PFSK-1 (cell line): ENCODE measurements around the gene BRCA2.

Experiments used
- POLR2AphosphoS5 ChIP-seq: IDR thresholded peaks from 2 replicates; pipeline ENCODE4 v1.6.1; 2012; ENCODE audit warnings: low read depth, mild to moderate bottlenecking, control low read depth, low read length, moderate library complexity
- TF ChIP-seq, protein P1 (sequence below), 2 experiments: IDR thresholded peaks; 2 replicates each; pipeline versions ENCODE4 v1.6.1 to v1.8.0; 2011 to 2012; ENCODE audit warnings: low read depth in 2 of 2, low read length in 2 of 2, control low read depth in 1 of 2, inconsistent platforms in 1 of 2, mild to moderate bottlenecking in 1 of 2, moderate library complexity in 1 of 2; ENCODE audit not compliant: insufficient read depth in 1 of 2

DNA sequence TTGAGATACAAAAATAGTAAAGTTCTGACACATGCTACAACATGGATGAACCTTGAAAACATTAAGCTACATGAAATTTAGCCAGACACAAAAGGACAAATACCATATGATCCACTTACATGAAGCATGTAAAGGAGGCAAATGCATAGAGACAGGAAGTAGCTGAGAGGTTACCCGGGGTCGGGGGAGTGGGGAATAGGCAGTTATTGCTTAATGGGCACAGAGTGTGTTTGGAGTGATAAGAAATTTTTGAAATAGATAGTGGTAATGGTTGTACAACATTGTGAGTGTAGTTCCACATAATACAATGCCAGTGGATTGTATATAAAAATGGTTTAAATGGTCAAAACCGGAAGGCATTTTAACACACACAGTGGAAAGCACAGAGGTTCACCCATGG lies 108.3 kb downstream of the BRCA2 start:
- no peak for TF ChIP-seq POLR2AphosphoS5
- TF ChIP-seq, protein P1, sequence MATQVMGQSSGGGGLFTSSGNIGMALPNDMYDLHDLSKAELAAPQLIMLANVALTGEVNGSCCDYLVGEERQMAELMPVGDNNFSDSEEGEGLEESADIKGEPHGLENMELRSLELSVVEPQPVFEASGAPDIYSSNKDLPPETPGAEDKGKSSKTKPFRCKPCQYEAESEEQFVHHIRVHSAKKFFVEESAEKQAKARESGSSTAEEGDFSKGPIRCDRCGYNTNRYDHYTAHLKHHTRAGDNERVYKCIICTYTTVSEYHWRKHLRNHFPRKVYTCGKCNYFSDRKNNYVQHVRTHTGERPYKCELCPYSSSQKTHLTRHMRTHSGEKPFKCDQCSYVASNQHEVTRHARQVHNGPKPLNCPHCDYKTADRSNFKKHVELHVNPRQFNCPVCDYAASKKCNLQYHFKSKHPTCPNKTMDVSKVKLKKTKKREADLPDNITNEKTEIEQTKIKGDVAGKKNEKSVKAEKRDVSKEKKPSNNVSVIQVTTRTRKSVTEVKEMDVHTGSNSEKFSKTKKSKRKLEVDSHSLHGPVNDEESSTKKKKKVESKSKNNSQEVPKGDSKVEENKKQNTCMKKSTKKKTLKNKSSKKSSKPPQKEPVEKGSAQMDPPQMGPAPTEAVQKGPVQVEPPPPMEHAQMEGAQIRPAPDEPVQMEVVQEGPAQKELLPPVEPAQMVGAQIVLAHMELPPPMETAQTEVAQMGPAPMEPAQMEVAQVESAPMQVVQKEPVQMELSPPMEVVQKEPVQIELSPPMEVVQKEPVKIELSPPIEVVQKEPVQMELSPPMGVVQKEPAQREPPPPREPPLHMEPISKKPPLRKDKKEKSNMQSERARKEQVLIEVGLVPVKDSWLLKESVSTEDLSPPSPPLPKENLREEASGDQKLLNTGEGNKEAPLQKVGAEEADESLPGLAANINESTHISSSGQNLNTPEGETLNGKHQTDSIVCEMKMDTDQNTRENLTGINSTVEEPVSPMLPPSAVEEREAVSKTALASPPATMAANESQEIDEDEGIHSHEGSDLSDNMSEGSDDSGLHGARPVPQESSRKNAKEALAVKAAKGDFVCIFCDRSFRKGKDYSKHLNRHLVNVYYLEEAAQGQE (IDR thresholded peaks at IDR 0.05; ENCODE audit: insufficient read depth in 1 of 2, low read depth in 2 of 2, low read length in 2 of 2) = no peak
